Chondrocyte (in vitro differentiated cells): ENCODE measurements around the gene UROD. TPM values are rescaled to one million over a fixed set of nuclear protein-coding genes. Genes with fewer than 3 reads are reported as not detected.

ENCODE experiments used
- DNase-seq: peaks from one replicate; pipeline ENCODE4 v3.0.0; 2021; ENCODE audit warnings: mixed read lengths, low spot score
- H3K27ac Mint-ChIP-seq: one replicate; pipeline ENCODE4 v1.8.0; 2021; ENCODE audit warnings: mild to moderate bottlenecking, moderate library complexity, mixed read lengths; ENCODE audit not compliant: unreplicated experiment
- H3K27me3 Mint-ChIP-seq: 2 replicates; pipeline ENCODE4 v1.8.0; 2021; ENCODE audit warnings: low read depth, mixed read lengths
- H3K36me3 Mint-ChIP-seq: 2 replicates; pipeline ENCODE4 v1.8.0; 2021; ENCODE audit warnings: low read depth, mixed read lengths
- H3K4me1 Mint-ChIP-seq: 2 replicates; pipeline ENCODE4 v1.8.0; 2021; ENCODE audit warnings: low read depth, mild to moderate bottlenecking, mixed read lengths
- H3K4me3 Mint-ChIP-seq: one replicate; pipeline ENCODE4 v1.8.0; 2021; ENCODE audit warnings: mild to moderate bottlenecking, moderate library complexity, mixed read lengths; ENCODE audit not compliant: unreplicated experiment
- H3K9me3 Mint-ChIP-seq: 2 replicates; pipeline ENCODE4 v1.8.0; 2021; ENCODE audit warnings: low read depth, mixed read lengths
- CTCF ChIP-seq: fragments of 200-600 bp; sonication (generic); IDR thresholded peaks from 2 replicates; pipeline ENCODE4 v1.5.0; 2021; ENCODE audit warnings: antibody characterized with exemption, mild to moderate bottlenecking, moderate library complexity
- total RNA-seq: library from RNA; stranded (reverse); gene quantifications from 3 replicates; pipeline ENCODE4 v1.2.1, GENCODE V29; 2021

UROD gene
- total RNA-seq, 1 donor from 2014 or later, result 99.7 TPM

- H3K36me3 Mint-ChIP-seq, result peaks cover 37% of the 10 kb centered on the region
- H3K27ac Mint-ChIP-seq, result no peak overlapping the region
- TF ChIP-seq CTCF, result no peak
- peaks cover 36% of the 10 kb centered on the region for H3K4me1 Mint-ChIP-seq
- no peaks in the 10 kb centered on the region for H3K27me3 Mint-ChIP-seq
- no peak overlapping the region for H3K4me3 Mint-ChIP-seq
- H3K9me3 Mint-ChIP-seq, result no peaks in the 10 kb centered on the region
- DNase-seq, result no peak
Measured at GRCh38 chr1:45008516-45008915, 3.5 kb upstream of the UROD start.

GRCh38 chr1:45009296-45009865, 2.7 kb upstream of the UROD start:
- peaks cover 43% of the 10 kb centered on the region for H3K4me1 Mint-ChIP-seq
- DNase-seq, result no peak
- TF ChIP-seq CTCF, result no peak
- no peak overlapping the region for H3K27ac Mint-ChIP-seq
- peaks cover 32% of the 10 kb centered on the region for H3K36me3 Mint-ChIP-seq
- no peaks in the 10 kb centered on the region for H3K9me3 Mint-ChIP-seq
- H3K4me3 Mint-ChIP-seq, result peak overlapping the region; percentile 88
- no peaks in the 10 kb centered on the region for H3K27me3 Mint-ChIP-seq

- H3K36me3 Mint-ChIP-seq, result peaks cover 26% of the 10 kb centered on the region
- H3K27me3 Mint-ChIP-seq, result no peaks in the 10 kb centered on the region
- H3K9me3 Mint-ChIP-seq, result no peaks in the 10 kb centered on the region
- H3K27ac Mint-ChIP-seq, result no peak overlapping the region
- TF ChIP-seq CTCF, result no peak
- H3K4me1 Mint-ChIP-seq, result peaks cover 51% of the 10 kb centered on the region
- no peak for DNase-seq
- peak overlapping the region; percentile 88 for H3K4me3 Mint-ChIP-seq
Measured at GRCh38 chr1:45009956-45010854, 1.8 kb upstream of the UROD start.

GRCh38 chr1:45010855-45011811, 921 bp upstream of the UROD start, which contains the start of gene HECTD3:
Gene HECTD3 (minus strand): TSS chr1:45011324. CDS start chr1:45011257, 67 bp downstream.
- peaks cover 19% of the 10 kb centered on the region for H3K36me3 Mint-ChIP-seq

More at GRCh38 chr1:45010855-45011811, 921 bp upstream of the UROD start, which contains the start of gene HECTD3:
- H3K27me3 Mint-ChIP-seq, result no peaks in the 10 kb centered on the region
- no peak for DNase-seq
- H3K4me3 Mint-ChIP-seq, result peak within 1 kb of the TSS; percentile 88
- no peaks in the 10 kb centered on the region for H3K9me3 Mint-ChIP-seq
- H3K27ac Mint-ChIP-seq, result peak within 1 kb of the TSS; percentile 96
- no peak for TF ChIP-seq CTCF
- peaks cover 51% of the 10 kb centered on the region for H3K4me1 Mint-ChIP-seq
